22Rv1 (cell line): ENCODE results near the gene LITAF.

Experiments used
- H3K27ac ChIP-seq: fragments of 450-650 bp; 2 replicates; pipeline ENCODE4 v1.5.1; 2017
- CTCF ChIP-seq: fragments of 450-650 bp; IDR thresholded peaks from 2 replicates; pipeline ENCODE4 v1.5.1; 2017; ENCODE audit warnings: mild to moderate bottlenecking
- ZFX ChIP-seq: fragments of 450-650 bp; IDR thresholded peaks from 2 replicates; pipeline ENCODE4 v1.6.1; 2017; ENCODE audit warnings: antibody characterized with exemption, borderline replicate concordance

Gene LITAF

GRCh38 chr16:11613381-11614303, 26.9 kb upstream of the LITAF start:
- TF ChIP-seq ZFX (no peak), CTCF (no peak)
- no peak overlapping the region for H3K27ac ChIP-seq

GRCh38 chr16:11612665-11613025, 25.9 kb upstream of the LITAF start:
- TF ChIP-seq ZFX: no peak
- no peak for TF ChIP-seq CTCF
- H3K27ac ChIP-seq: no peak overlapping the region

DNA sequence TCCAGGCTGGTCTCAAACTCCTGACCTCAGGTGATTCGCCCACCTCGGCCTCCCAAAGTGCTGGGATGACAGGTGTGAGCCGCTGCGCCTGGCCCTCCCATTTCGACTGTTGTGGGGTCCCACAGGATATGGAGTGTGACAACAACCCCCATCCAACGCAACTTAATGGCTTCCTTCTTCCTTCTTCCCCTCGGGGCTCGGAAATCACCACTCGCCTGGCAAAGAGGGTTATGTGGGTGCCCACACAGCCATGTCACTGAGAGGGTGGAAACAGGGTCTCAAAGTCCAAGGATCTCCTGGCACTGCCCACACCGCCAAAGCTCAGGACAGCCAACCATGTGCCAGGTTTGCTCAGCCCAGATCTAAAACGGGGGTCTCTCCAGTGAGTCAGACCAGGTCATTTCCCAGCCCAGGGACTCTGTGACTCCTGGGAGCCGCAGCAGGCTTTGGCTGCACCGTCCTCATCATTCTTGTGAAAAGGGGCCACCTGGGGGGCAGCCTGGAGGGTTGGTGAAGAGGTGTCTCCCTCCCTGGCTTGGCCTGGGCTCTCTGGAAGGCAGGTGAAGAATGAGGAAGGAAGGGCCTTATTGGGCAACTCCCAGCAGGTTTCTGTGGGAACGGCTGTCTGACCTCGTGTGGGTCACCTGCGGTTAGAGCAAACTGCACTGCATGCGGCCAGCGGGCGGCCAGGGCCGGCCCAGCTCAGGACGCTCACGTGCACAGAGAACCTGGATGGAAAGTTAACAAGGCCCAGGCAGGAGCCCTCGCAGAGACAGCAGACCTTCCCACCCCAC, 25.3 kb upstream of the LITAF start:
- no peak overlapping the region for H3K27ac ChIP-seq
- TF ChIP-seq ZFX: no peak
- no peak for TF ChIP-seq CTCF

DNA sequence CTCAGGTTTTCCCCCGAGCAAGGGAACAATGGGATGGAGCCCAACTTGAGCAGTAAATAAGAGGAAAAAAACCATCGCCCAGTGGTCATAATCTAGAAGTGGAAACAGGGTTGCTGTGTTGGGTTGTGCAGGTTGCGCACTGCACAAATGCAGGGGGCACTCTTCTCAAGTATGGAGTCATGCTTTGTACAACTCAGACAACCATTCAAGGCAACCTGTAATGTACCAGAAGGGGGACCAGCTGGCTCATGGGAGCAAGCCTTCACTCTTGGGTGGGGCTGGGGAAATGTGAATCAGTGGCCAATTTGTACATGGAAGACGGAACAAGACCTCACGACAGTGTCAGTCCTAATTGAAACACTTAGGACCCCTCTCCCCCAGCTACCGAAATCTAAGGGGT, 23.9 kb upstream of the LITAF start:
- TF ChIP-seq ZFX (no peak), CTCF (no peak)
- no peak overlapping the region for H3K27ac ChIP-seq

DNA sequence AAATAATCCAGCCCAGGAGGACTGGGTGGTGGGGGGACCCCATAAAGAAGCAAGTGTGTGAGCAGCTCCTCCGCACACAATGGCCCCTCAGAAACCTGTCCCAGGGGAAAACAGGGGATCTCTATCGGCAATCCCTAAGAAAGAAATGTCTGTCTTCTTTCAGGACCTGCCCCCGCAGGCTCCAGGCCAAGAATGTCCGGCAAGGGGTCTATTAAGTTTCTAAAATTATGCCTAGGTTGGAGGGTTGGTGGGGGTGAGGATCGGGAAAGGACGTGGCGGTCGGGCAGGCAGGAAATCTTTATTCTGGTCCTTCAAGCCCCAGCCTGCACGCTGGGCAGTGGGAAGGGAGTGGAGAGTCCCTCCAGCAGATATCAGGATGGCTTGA, 23.4 kb upstream of the LITAF start:
- no peak overlapping the region for H3K27ac ChIP-seq
- no peak for TF ChIP-seq ZFX
- TF ChIP-seq CTCF: no peak

DNA sequence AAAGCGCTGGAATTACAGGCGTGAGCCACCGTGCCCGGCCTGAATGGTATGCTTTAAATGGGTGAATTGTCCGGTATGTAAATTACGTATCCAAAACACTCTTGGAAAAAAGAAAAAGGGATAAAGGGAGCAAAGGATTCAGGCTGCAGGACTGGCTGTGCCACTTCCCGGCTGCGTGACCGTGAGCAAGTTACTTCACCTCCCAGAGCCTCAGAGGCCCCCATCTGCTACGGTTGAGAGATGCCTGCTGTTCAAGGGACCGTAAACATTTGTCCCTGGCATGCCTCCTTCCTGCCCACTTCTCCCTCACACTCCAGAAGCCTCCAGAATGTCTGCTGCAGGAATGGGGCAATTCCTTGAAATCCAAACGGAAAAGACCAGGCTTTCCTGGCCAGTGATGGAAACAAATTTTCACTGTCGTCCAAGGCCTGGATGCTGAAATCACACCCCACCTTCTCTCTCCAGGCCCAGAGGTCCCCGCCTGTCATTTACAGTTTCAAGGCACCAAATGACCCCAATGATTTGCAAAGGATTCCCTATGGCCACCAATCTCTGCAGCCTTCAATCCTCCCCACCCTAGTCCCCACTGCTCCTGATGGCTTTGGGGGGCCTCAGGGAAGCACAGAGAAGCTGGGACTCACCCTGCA, 22.9 kb upstream of the LITAF start:
- TF ChIP-seq CTCF (no peak), ZFX (no peak)
- H3K27ac ChIP-seq: no peak overlapping the region
